Right forelimb (tissue), 1 donor: ENCODE results near the gene PIGO.

Experiments used
- DNase-seq: peaks from one replicate; pipeline ENCODE4 v3.0.0-alpha.2; 2018

The PIGO gene

GRCh38 chr9:35070823-35071813 is 25.3 kb downstream of the PIGO start:
- DNase-seq = no peak

DNA sequence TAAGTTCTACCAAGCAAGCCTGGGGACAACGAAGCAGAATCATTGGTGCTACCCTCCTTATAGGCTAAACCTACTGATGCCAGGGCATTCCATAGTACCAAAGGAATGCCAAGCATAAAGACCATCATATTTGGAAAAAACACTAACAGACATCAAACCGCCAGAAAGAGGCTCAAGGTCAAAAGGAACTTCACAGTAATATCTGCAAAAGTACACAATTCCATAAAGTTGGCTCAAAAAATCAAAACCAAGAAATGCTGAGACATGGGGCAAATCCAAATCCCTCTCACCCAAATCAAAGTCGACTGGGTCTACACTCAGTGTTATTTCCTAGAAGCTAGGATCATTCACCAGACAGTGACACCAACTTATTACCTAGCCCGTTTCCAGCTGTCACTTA is 27.4 kb downstream of the PIGO start:
- no peak for DNase-seq

- no peak for DNase-seq
Measured at GRCh38 chr9:35067056-35067455, 29.3 kb downstream of the PIGO start.

GRCh38 chr9:35060548-35061207 is 35.7 kb downstream of the PIGO start:
- no peak for DNase-seq

DNA sequence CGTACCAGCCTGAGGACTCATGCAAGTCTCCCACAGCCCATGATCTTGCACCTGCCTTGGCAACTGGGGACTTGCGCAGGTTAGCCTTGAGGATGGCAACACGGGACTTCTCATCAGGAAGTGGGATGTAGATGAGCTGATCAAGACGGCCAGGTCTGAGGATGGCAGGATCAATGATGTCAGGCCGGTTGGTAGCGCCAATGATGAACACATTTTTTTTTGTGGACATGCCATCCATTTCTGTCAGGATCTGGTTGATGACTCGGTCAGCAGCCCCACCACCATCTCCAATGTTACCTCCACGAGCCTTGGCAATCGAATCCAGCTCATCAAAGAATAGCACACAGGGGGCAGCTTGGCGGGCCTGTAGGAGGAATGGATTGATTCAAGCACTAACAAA is 37.0 kb downstream of the PIGO start:
- no peak for DNase-seq

DNA sequence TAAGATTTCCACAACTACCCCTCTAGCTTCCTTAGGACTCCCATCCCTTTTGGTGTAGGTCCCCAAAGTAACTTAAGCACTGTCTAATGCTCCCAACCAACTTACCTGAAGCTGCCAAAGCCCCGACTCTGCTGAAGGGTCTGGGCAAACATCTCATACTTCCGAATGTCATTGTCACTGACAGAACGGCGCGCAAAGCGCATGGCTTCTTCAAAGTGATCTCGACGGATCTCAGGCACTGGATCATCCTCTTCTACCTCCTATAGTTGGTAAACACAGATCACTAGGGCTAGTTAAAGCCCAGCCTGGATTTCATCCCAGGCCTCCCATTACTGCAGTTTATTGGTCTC is 39.1 kb downstream of the PIGO start:
- no peak for DNase-seq

DNA sequence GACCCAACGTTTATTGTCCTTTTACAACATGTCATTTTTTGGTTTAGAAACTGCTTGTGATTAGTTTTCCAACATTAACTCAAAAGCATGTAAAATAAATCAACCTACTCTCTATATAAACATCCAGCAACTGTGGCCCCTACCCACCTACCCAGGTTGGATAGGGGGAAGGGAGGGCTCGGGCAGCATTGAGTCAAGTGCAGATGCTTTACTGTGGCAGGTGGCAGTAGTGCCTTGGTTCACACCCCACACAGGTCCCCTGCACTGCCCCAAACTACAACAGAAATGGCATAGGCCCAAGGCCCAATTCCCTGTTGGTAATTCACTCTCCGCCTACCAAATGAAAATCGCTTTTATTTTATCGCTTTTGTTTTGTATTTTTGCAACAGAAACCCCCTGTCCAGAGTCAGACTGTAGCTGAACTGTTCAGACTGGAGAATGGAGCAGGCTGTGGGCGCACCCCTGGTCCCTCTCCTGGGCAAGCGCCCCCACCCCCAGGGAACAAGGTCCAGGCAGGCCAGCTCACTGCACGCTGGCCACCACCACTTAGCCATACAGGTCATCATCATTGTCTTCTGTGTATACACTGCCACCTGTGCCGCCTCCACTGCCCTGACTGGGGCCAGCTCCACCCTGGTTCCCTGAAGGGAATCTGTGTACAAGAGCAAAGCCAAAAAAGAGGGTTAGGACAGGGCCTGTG is 39.7 kb downstream of the PIGO start:
- DNase-seq = no peak

- DNase-seq = no peak
Measured at GRCh38 chr9:35054871-35055644, 41.3 kb downstream of the PIGO start.

DNA sequence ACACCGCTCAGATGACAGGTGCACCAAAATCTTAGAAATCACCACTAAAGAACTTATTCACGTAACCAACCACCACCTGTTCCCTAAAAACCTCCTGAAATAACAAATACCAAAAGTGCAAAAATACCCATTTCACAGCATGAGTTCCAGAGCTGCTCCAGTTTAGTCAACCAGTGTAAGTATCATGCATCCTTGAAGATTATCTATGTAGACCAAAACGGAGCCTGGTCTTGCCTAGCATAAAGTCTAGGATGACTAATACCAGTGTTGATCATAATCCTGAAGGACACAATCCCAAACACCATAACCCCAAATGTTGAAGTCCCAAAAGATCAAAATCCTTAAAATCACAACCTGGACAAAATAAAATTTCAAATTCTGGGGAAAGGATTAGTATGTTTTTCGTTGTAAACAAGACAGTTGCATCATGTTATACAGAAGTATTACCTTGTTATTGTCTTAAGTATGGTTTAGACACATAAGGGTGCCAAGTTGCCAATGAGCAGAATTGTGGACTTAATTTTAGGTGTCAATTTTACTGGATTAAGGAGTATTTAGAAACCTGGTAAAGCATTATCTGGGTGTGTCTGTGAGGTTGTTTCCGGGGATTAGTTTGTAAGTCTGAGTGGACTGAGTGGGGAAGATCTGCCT is 42.1 kb downstream of the PIGO start:
- no peak for DNase-seq

GRCh38 chr9:35051069-35051967 is 45.1 kb downstream of the PIGO start:
- no peak for DNase-seq

DNA sequence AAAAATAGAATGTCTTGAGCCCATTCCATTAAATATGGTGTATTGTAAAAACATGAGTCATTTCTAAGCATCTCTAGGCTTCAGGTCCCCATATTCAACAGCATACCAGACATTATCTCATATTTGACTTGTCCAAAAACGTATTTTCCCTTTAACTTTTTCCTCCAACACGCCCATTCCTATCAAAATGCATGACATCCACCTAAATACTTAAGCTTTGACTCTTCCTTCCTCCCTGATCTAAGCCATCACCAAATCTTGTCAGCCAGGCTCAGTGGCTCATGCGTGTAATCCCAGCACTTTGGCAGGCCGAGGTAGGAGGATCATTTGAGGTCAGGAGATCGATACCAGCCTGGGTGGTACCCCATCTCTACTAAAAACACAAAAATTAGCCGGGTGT is 47.9 kb downstream of the PIGO start:
- DNase-seq = no peak

- DNase-seq = no peak
Measured at GRCh38 chr9:35044071-35044470, 52.3 kb downstream of the PIGO start.

DNA sequence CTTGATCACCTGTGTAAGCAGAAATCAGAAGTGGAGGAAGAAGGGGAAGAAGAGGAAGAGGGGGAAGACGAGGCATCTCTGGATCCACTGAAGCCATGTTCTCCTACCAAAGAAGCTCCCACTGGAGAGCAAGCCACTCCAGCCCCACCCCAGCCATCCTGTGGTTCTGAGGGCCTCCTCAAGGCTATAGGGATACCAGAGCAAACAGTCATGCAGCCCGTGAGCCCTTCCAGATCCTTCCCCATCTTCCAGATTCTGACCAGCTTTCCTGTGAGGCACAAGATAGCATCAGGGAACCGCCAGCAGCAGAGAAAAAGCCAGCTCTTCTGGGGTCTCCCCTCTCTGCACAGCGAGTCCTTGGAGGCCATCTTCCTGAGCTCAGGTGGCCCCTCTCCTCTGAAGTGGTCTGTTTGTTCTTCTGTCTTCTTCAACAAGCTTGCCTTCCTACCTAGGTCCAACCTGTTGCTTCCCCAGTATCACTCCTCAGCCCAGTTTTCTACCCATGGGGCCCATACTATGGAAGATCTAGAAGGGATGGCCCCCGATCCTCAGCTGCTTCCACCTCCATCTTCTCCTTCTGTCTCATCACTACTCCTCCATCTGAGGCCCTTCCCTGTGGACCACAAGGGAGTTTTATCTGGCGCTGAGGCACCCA is 53.4 kb downstream of the PIGO start:
- no peak for DNase-seq

DNA sequence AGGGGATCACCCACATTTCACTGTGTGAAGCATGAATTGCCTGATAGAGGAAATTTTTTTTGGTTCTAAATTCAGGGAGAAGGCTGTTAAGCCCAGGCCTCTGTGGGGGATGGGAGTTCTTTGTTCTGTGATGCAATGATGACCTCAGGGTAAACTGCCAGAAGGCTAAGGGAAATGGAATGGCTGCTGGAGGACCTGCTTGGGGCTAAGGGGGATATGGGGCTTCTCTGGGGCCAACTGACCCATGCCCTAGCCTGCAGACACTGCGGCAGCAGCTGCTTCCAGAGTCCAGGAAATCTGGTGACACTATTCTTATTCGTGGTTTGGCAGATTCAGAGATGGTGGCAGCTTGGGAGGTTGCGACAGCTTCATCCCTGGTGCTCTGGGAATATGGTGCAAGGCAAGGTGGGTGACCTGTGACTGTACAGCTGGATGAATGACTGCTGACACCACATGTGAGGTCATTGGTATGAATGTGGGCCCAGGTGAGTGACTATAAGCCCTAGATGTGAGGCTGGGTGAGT is 54.2 kb downstream of the PIGO start:
- DNase-seq = no peak
